HG03439 (cell line): ENCODE data around the gene ENG.

Experiments used
- ATAC-seq: cut with Tn5 transposase; IDR thresholded peaks from one replicate; pipeline ENCODE4 v1.9.1; 2021; ENCODE audit warnings: mild to moderate bottlenecking, moderate library complexity; ENCODE audit not compliant: unreplicated experiment

The ENG gene

DNA sequence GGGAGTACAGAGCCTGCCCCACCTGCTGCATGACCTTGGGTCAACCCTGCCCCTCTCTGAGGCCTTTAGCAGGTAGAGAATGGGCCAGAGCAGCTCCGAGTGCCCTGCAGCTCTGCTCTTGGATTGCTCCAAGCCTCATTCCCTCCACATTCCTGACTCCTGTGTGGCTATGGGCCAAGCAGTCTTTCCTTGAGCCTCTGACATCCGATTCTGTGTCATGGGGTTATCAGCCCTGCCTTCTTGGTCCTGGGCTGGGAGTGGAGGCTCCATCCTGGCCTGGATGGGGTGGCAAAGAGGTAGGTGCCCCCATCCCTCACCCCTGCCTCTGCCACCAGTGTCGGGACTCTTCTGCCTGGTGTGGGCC, 38.1 kb downstream of the ENG start:
- no peak for ATAC-seq

DNA sequence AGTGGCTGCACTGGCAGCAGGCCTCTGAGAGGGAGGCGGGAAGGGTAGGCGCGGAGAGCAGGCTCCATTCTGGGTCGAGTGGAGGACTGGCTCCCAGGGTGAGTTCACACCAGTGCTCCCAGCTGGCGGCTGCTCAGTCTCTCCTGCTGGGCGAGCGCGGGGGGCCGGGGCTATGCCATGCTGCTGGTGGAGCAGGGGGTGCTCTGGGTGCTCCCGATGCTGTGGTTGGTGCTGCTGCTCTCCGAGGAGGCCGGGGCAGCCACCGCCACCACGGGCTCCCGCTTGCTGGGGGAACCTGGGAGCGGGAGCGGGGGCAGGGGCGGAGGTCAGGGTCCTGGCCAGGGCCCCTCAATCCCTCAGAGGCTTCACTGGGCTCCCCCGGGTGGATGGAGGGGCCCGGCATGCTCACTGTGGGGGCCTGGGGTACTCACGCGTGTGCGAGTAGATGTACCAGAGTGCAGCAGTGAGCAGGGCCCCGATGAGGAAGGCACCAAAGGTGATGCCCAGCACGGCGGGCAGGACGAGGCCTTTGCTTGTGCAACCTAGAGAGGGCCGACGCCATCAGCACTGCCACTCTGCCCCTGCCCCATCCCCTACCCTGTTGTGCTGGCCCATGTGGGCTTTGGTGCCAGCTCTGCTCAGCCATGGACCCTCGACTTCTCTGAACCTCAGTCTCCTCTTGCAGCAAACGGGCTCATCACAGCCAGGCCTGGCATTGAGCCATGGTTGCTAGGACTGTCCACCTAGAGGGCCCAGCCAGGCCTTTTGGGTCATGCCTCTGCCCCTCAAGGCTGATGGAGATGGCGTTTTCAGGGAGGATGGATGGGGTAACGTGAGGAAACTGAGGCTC, 38.7 kb downstream of the ENG start:
- no peak for ATAC-seq

DNA sequence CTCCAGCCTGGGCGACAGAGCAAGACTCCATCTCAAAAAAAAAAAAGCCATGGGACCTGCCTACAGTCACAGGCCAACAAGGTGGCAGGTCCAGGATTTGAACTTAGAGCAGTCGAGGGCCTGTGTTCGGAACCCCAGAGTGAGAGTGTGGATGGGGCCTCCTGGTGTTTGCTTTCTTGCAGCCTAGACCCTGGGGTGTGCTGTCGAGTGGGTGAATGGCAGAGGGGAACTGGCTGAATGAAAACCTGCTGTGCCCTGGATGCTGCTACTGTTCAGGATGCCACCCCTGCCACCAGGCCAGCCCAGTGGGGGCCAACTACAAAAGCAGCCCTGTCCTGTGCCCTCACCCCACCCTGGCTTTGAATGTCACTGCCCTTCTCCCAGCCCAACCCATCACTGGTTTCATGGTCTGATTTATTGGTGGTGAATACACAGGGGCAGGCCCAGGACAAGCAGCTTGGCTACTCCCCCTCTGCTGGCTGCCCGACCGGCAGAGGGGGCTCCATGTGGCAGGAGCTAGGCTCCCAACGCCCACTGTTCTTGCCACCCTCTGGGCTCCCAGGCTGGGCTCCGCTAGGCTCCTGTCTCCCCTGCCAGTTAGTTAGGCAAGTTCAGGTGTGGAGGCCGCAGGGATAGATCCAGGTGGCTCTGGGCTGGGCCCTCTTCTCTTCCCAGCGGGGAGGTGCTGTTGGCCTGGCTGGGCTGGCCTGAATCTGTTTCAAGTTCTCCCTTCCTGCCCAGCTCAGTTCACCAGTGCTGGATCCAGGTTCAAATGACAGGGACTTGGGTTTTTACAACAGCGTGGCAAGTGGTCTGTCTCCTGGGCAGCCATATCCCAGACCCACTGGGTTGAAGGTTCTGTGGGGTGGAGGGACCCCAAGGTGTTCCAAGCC, 39.6 kb downstream of the ENG start:
- no peak for ATAC-seq

DNA sequence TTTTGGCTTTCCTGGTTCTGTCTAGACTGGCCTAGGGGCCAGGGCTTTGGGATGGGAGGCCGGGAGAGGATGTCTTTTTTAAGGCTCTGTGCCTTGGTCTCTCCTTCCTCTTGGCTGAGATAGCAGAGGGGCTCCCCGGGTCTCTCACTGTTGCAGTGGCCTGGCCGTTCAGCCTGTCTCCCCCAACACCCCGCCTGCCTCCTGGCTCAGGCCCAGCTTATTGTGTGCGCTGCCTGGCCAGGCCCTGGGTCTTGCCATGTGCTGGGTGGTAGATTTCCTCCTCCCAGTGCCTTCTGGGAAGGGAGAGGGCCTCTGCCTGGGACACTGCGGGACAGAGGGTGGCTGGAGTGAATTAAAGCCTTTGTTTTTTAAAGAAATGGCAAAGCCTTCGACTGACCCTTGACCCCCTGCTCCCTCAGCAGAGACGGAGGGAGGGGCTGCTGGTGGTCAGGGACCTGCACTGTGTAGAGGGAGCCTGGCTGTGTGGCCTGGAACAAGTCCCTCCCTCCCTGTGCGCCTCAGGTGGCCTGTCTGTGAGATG, 40.7 kb downstream of the ENG start:
- no peak for ATAC-seq

DNA sequence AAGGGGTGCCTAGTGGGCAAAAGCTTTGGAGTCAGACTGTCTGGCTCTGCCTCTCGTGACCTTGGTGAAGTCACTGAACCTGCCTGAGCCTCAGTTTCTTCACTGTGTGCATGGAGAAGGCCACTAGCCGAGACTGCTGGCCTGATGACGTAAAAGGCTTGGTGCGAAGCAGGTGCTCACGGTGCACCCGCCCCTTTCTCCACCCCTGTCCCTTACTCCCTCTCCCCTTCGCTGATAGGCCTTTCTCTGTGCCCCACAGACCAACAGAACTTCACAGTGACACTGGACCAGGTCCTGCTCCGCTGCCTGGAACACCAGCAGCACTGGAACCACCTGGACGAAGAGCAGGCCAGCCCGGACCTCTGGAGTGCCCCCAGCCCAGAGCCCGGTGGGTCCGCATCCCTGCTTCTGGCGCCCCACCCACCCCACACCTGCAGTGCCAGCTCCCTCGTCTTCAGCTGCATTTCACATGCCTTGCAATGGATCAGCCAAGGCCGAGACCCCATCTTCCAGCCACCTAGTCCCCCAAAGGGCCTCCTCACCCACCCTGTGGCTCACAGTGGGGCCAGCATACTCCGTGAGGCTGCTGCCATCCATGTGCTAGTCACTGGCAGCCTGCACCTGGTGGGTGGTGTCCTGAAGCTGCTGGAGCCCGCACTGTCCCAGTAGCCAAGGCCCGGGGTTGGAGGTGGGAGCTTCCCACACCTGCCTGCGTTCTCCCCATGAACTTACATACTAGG, 41.4 kb downstream of the ENG start:
- ATAC-seq: no peak

DNA sequence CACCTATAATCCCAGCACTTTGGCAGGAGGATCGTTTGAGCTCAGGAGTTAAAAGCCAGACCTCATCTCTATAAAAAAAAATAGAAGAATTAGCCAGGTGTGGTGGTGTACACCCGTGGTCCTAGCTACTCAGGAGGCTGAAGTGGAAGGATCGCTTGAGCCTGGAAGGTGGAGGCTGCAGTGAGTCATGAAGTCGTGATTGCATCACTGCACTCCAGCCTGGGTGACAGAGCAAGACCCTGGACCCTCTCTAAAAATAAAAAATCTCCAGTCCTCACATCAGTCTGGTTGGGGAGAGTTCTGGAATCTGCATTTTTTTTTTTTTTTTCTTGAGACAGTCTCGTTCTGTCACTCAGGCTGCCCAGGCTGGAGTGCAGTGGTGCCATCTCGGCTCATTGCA, 42.4 kb downstream of the ENG start:
- ATAC-seq: no peak

DNA sequence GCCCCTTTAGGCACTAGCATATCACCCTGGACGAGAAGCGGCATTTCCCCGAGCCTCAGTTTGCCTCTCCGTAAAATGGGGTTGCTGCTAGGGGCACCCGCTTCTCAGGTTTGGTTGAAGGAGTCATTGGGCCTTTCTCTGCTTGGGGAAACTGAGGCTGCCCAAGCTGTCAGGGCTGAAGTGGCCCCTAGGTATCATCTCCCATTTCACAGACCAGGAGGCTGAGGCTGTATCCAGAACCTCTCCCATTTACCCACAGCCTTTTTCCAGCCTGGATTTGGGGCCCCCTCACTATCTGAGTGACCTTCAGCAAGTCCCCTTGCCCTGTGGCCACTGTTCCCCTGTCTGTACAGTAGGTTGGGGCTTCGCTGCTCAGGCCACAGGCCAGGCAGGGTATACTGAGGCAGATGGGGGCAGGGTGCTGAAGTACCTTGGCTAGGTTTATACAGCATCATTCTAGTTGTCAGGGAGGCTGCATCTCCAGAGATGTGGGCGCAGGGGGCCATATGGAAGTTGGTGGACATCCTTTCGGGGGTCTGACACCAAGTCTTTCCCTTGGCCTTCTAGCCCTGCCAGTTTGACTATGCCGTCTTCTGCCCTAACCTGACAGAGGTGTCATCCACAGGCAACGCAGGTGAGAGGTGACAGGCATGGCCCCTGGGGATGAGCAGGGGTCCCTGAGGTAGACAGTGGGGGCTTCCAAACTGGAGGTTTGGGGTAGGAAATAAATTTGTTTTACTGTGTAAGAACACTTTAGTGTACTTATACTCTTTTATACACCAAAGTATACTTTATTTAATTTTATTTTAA, 43.9 kb downstream of the ENG start:
- ATAC-seq: no peak

DNA sequence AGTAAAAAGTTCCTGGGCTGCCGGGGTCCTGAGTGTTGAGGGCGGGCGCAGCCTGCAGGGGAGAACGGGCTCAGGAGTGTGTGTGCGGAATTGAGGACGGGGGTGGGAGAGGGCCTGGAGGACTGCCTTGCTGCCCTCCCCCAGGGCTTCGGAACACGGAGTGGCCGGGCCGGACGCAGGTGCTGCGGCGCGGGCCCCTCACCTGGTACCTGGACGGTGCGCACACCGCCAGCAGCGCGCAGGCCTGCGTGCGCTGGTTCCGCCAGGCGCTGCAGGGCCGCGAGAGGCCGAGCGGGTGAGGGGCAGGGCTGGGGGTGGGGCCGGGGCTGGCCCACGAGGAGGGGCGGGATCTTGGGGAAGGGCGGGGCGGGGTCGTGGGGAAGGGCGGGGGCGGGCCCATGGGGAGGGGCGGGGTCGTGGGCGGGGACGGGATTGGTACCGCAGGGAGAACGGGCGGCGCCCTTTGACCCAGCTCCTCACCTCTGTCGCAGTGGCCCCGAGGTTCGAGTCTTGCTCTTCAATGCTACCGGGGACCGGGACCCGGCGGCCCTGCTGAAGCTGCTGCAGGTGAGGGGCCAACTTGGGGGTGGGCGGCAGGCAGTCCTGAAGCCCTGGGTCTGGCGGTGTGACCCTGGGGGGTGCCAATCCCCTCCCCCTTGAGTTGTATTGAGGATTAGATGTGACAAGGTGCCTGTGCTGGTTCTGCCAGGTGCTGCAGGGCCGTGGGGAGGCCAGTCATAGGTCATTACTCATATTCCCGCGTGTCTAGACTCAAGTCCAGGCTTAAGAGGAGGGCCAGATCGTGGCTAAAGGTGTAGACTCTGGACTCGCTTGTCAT, 44.7 kb downstream of the ENG start:
- no peak for ATAC-seq

DNA sequence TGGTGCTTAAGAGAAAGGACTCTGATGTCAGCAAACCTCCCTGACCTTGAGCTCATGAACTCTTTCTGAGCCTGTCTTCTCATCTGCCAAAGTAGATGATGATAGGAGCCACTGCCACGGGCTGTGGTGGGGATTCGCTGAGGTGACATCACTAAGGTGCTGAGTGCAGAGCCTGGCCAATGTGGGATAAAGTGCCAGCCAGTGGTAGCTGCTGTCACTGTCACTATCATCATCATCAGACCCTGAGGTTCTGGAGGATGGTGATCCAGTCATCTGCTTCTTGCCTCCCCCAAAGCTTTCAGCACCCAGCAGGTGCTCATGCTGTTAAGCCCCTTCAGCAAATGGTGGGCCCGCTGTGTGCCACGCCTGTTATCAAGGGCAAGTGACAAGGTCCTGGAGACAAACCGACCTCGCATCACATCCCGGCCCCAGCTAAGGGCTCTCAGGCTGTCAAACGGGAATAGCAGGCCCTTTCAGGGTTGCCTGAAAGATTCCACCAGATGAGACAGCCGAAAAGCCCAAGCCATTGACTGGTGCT, 45.4 kb downstream of the ENG start:
- no peak for ATAC-seq

DNA sequence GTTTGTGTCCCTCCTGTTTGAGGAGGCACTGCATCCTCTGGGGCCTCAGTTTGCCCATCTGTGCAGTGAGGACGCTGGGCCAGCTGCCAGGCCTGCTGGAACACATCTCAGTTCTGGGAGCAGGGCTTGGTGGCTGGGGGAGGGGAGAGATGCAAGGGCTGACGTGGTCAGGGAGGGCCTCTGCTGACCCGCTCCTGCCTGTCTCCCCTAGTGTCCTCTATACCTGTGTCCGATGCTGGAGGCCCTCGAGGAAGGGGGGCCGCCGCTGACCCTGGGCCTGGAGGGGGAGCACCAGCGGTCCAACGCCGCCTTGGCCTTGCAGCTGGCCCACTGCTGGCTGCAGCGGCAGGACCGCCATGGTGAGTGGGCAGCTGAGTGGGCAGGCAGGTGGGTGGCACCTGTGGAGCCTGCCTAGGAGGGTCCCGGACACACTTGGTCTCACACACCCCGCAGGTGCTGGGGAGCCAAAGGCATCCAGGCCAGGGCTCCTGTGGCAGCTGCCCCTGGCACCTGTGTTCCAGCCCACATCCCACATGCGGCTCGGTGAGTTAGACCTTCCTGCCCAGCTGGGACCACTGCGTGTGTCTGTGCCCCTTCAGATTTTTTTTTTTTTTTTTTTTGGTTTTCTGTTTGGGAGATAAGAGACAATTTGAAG, 46.0 kb downstream of the ENG start:
- no peak for ATAC-seq

DNA sequence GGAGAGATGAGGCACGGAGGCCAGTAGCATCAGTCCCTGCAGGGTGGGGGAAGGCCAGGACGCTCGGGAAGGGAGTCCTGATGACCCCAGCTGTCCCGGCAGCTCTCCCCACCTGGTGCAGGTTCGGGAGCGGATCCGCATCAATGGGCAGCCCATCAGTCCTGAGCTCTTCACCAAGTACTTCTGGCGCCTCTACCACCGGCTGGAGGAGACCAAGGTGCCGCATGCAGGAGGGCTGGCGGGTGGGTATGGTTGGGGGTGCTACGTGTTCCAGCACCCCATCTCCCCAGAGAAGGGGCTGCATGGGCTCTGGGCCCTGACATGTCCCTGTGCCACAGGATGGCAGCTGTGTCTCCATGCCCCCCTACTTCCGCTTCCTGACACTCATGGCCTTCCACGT, 47.6 kb downstream of the ENG start:
- ATAC-seq: no peak

DNA sequence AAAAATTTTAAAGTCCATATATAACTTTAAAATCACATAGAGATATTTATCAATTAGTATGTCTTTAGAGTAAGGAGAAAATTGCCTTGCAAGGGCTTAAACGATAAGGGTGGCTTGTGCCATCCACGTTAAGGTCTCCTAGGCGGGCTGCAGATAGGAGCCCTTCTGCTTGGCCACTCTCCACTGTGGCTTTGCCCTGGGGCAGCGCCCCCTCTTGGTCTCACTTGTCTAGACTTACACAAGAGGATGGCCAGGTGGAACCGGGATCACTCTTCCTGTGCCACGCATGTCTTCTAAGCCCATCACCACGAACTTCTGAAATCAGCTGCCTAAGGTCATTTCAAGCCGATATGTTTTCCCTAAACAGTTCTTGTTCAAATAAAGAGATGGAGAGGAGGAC, 48.8 kb downstream of the ENG start:
- ATAC-seq: no peak

DNA sequence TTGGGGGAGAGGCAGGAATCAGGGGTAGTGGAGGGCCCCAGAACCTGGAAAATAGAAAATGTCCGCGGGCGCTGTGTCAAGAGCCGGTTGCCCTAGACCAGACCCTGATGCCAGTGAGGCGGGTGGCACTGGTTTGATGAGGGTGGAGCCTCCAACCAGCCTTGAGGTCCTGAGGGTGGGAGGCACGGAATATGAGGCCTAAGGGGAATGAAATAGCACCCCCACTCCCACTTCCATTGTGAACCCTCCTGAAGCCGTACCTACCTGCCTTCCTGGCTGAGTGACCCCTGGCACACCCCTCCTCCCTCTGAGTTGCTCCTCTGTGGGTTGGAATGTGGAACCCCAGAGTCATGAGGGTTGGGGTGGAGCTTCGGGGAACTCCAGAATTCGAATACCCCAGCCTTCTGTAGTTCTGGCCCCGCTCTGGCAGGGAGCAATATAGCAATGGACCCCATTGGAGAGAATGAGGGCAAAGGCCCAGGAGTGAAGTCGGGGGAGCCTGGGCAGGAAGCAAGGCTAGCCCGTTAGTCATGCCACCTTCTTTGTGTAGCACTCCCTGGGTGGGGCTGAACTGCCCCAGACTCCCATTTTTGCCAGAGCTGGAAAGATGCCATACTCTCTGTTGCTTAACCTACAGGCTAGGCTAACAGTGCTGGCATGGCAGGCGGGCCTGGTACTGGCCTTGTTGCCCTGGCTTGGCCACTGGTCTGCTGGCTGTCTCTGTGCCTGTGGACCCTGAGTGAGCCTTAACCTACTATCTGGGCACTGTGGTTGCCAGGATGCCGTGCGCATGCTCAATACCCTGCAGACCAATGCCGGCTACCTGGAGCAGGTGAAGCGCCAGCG, 50.7 kb downstream of the ENG start:
- ATAC-seq: no peak

DNA sequence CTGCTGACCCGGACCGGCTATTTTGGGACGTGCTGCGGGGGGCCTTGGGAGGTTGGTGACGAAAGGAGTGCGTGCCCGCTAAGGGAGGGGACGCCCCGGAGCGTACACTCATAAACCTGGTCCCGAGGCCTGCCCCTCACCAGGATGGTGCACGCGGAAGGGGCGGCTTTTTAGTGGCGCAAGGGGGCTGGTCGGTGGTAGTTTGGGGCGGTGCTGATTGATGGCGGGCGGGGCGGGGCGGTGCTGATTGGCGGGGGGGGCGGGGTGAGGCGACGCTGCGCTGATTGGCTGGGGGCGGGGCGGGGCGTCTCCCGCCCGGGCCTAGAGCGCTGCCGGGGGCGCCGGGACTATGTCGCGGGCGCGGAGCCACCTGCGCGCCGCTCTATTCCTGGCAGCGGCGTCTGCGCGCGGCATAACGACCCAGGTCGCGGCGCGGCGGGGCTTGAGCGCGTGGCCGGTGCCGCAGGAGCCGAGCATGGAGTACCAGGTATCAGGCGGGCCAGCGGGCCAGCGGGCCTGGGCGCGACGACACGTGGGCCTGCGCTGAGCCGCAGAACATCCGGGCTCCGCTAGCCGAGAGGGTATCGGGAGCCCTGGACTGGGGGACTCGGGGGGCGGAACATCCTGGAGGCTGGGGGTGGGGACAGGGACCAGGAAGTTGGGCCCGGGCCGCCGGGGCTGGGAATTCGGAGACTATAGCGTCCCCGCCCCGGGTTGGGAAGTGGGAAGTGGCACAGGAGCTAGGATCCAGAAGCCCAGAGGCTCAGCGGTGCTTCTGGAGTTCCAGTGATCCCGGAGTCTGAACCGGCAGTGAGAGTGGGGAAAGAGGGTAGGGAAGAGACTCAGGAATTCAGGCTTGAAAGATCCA, 51.6 kb downstream of the ENG start, which contains the start of gene FPGS:
Gene FPGS (plus strand): TSS at position 307 of the 868 bp plus-strand sequence. CDS start 43 bp downstream, at position 350.
- ATAC-seq: peak; percentile 72

DNA sequence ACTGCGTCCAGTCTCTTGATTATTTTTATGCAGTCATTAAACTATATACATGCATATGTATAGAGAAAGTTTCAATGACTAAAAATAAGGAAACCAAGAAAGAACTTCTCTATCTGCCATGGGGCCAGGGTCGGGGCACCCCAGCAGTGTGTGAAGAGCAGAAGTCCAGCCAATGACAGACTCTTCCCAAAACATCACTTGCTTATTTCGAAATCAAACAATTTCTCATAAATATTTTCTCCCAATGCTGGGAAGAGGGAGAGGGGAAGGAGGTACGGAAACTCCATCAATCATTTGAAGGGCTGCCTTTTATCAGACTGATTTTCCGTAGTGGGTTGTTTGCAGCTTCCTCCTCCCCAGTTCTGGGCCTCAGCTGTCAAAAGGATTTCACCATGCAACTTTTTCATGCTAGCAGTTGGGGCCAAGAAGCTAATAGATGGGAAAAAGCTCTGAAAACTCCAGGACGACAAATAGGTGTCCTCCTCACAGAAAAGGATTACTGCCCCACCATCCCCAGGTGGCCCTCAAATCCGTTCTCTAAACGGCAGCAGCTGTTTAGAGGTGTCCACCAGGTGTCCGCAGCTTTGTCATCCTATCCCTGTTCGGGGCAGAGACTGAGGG, 52.4 kb downstream of the ENG start:
- no peak for ATAC-seq

DNA sequence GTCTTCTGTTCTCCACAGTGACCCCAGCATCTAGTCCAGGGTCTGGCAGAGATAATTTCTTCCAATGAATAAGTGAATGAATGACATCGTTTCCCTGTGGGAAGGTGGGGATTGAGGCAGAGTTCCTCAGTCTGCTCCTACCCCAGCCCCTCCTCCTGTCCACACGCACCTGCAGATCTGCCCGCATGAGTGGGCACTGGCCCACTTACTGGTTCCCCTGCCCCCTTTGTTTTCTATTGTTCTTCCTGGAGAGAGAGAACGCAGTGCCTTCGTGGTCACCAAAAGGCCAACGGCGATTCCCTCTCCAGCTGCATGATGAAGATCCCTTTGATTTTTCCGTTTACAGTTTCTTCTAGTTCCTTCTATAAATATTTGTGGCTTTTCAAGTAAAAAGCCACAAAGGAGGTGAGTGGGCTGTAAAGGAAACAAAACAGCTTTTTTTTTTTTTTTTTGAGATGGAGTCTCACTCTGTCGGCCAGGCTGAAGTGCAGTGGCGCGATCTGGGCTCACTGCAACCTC, 57.5 kb downstream of the ENG start:
- no peak for ATAC-seq
